ENCODE data around the gene MS4A10.
"Not testable (repeated sequence)": the region's sequence is repeated elsewhere in the genome, so short reads cannot be mapped to it uniquely, and the experiment has no call there.

The MS4A10 gene

DNA sequence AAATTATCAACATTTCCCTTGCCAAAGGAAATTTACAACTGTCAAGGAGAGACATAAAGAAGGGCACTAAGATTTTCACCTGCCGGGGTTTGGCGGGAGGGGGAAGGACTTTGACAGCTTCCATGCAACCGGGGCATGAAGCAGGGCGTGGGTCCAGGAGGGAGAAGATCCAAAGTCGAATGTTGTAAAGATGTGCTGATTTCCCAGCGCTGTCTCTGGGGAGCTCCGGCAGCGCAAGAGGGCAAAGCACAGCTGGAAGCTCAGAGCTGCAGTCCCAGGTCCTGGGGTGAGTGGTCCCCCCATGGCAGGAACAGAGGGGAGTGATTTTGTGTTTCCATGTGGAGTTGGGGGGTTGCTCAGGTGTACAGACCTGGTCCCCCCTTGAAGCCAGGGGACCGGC, at the start of gene MS4A10:
MS4A10 (plus strand) TSS at position 198 of the 400 bp plus-strand sequence. CDS start 5,003 bp downstream, outside the sequence.
- DNase-seq (ENCODE audit: low read depth), result no peak

DNA sequence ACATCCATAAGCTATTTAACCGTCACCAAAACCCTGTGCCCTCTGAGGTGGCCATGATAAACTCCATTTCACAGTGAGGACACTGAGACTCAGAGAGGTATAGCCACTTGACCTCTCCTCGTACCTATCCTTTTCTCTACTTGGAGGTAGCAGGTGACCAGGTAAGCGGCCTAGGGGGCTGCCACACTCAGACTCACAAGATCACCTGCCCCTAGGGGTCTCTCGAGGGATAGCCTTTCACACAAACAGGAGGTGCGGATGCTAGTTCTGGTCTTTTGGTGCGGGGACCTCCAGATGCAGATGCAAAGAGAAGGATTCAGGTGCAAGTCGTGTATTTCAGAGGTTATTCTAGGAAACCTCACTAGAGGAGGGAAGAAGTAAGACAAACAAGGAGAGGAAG, 46.0 kb upstream of the MS4A10 start:
- DNase-seq (ENCODE audit: low read depth), result no peak

DNA sequence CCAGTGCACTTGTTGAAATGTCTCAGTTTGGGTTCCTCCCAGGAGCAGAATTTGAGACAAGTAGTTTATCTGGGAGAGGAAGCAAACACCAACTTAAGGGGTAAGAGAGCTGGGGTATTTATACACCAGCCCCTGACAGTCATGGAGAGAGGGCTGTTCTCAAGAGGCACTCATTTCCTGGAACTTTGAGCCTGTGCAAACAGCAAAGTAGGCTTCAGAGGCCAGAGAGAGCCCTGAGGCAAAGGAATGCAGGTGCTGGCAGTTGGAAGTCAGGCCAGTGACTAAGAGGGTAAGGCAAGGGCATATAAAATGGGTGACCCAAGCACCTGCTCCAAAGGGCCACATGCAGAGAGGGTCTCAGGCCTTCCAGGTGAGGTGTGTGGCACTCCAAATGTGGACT, 44.6 kb upstream of the MS4A10 start:
- DNase-seq (ENCODE audit: low read depth), result no peak

DNA sequence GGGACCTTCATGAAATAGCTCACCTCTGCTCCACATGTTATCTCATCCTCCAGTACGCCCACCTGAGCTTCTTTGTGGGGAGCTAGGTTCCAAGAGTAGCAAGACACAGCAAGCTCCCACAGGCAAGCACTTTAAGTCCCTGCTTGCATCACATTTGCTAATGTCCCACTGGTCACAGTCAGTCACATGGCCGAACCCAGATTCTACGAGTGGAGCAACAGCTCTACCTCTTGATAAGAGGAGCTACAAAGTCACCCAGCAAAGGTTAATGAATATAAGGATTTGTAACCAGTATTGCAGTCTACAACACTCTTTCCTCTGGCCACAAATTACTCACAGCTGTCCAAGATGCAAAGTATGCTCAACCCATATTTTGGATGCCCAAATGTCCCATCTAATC, 43.7 kb upstream of the MS4A10 start:
- DNase-seq (ENCODE audit: low read depth), result no peak

DNA sequence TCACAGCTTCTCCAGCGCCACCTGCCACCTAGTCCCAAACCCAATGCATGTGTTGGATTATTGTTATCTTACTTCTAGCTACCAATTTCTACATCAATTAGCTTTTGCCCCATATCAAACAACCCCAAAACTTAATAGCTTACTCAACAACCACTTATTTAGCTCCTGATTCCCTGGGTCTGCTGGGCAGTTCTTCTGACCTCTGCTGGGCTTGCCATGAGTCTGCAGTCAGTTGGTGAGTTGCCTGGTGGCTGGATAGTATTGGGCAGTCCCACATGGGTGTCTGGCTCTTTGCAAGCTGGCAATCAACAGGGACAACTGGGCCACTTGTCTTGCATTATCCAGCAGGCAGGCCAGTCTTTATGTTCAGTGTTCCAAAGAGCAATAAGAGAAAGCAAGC, 42.1 kb upstream of the MS4A10 start:
- no peak for DNase-seq (ENCODE audit: low read depth)

DNA sequence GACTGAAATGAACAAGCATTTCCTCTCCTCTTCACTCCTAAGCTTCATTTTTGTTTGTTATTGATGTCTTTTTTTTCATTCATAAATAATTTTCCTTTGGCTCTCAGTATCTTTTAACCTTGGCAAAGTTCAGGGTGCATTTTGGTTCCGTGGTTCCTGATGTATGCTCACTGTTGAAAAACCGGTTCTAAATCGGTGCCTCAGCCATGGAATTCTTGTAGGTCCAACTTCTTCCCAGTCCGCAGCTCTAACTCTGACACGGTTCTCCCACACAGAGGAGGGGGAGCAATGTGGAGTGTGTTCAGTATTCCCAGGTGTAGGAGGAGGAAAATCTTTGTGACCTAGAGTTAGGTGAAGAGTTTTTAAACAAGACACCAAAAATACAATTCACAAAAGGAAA, 41.0 kb upstream of the MS4A10 start:
- DNase-seq (ENCODE audit: low read depth), result no peak

DNA sequence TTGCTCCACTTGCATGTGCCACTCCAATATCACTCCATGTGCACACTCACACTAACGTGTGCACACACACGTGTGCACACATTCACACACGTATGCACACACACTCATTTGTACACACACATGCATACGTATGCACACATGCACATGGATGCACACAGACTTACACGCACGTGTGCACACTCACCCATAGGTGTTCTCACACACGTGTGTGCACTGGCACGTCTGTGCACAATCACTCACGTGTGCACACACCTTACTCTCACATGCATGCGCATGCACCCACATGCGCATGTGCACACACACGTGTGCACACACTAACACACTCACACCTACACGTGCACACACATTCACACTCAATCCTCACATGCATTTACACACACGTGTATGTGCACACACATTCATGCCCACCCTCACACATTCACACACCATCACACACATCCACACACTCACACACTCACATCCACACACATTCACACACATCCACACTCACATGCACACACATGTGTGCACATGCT, 37.7 kb upstream of the MS4A10 start:
- no peak for DNase-seq (ENCODE audit: low read depth)

DNA sequence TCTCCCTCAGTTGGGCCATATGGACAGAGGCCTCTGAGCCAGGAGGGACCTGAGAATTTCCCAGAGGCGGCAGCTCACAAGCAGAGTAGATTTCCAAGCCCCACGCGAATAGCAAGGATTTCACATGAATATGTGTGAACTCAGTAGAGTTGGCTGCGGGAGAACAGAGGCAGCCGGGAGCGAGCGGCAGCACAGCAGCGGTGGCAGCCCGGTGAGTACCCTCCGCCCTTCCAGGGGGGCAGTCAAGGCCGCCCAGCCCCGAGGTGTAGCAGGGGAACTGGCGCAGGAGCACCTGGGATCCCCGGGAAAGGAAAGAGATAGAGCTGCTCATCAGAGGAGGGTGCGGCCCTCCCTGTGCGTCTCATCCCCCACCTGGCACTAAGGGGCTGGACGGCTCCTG, 36.9 kb upstream of the MS4A10 start:
- no peak for DNase-seq (ENCODE audit: low read depth)

DNA sequence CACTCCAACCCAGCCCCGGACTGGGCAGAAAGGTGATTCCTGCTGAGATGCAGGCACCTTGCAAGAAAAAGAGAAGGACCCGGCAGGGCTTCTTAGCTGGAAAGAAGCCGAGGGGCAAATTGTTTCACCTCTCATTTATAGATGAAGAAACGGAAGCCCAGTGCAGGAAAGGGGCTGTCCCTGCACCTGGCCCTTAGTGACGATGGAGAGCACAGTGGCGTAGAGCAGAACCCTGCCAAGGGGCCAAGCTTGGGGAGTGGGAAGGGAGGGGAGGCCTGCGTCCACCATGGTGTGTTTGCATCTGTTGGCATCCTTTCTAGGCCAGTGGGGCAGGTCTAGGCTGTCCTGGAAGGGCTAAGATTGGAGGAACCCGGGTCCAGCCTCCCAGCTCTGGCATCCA, 36.3 kb upstream of the MS4A10 start:
- no peak for DNase-seq (ENCODE audit: low read depth)

DNA sequence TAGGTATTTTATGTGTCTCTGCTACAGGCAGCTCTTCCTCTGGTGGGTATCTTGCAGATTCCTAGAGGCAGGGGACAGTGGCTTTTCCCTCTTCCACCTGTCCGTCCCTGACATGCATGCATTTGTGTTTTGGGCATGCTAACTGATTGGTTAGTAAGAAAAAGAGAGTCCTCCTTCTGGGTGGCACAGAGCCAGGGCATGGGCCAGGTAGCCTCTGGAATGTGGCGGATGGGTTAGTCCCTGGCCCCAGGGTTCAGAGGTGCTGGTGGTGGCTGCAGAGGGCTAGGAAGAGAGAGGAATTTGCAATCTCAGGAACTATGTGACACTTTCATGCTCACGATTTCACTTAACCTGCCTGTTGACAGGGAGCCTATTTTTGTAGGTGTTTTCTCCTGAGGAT, 34.2 kb upstream of the MS4A10 start:
- DNase-seq (ENCODE audit: low read depth), result no peak

DNA sequence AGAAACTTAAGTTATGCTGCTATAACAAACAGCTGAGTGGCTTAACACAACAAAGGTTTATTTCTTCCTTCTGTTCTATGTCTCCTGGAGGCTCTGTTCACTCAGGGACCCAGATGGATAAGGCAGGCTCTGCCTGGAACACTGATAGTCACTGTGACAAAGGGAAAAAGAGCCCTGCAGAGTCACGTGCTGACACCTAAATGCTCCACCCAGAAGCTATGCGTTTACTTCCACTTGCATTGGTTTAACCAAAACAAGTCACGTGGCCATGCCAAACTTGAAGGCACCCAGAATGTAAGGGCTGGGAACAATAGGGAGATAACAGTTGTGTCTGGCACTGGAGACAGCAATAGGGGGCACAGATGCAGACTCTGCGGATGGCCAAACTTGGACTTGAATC, 31.8 kb upstream of the MS4A10 start:
- DNase-seq (ENCODE audit: low read depth), result no peak

DNA sequence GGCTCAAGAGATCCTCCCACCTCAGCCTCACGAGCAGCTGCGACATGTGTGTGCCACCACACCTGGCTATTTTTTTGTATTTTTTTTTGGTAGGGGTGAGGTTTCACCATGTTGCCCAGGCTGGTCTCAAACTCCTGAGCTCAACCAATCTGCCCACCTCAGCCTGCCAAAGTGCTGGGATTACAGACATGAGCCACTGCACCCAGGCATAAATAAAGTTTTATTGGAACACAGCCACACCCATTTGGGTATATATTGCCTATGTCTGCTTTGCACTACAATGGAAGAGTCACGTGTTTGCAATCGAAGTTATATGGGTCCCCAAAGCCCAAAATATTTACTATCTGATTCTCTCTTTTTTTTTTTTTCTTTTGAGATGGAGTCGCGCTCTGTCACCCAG, 30.2 kb upstream of the MS4A10 start:
- no peak for DNase-seq (ENCODE audit: low read depth)

DNA sequence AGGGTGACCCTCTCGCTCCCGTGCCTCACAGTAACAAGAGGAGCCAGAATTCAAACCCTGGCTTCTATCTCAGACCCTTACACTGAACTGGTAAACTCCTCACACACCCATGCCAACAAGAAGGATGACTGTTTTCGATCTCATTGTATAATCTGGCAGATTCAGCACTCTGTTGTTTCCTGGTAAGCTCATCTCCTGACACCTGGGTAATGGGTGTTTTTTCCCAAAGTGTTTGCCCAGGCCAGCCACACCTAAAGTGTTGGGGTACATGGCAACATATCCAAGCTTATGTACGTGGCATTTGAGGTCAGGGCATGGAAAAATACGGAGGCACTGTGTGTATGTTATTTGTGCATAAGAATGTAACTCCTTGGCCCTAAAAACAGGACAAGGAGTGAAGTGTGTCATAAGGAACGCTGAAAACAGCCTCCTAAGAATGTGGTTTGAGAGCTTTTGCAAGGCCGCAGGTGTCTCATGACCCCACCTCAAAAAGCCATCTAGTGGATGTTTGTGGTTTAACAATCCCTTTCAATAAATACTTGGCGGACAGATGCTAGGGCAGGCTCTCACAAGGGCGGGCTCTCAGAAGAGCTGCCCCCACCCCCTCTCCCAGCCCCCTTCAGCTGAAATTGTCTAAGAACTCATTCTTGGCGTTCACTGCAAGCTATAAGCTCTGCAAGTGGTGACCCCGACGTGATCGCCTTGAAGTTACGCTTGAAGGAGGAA, 28.7 kb upstream of the MS4A10 start, which contains the start of gene MS4A15:
MS4A15 (plus strand) TSS at position 561 of the 726 bp plus-strand sequence. CDS start 6,867 bp downstream, outside the sequence.
- DNase-seq (ENCODE audit: low read depth), result no peak

DNA sequence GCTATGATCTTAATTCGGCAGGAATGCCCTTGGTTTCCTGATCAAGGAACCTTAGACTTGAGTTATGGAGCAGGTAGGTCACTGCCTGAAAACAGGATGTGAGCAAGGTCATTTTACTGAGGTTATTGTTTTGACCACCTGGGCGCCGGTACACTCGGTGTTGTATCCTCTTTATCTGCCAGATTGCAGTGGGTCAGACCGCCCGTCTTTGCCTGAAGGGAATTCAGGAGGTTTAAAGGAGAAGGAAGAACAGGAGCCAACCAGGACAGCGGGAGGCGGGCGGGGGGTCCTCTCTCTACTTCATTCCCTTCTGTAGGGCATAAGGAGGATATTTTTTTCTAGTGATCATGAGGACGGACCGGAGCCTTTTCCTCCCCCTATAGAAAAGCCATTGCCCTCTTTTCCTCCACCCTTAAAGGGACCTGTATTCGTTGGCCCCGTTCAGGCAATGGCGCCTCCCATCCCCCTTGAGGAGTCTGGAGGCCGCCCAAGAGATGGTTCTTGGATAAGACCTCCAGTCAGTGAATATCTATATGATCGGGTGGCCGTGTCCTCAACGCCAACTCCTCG, 27.8 kb upstream of the MS4A10 start:
- DNase-seq (ENCODE audit: low read depth), result no peak

DNA sequence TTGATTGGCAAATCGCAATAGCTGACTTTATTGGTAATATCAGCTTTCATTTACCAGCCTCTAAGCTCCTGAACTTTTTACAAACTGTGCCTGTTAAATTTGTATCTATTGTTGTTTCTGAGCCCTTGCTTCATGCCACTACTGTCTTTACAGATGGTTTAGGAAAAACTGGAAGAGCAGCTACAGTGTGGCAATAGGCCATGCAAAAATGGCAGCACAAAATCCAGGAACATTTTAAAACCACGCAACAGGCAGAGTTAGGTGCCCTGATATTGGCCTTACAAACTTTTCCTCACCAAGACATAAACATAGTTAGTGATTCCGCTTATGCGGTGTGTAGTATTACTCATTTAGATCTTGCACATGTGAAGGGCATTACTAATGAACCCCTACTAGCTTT, 26.5 kb upstream of the MS4A10 start:
- DNase-seq (ENCODE audit: low read depth), result not testable (repeated sequence)

DNA sequence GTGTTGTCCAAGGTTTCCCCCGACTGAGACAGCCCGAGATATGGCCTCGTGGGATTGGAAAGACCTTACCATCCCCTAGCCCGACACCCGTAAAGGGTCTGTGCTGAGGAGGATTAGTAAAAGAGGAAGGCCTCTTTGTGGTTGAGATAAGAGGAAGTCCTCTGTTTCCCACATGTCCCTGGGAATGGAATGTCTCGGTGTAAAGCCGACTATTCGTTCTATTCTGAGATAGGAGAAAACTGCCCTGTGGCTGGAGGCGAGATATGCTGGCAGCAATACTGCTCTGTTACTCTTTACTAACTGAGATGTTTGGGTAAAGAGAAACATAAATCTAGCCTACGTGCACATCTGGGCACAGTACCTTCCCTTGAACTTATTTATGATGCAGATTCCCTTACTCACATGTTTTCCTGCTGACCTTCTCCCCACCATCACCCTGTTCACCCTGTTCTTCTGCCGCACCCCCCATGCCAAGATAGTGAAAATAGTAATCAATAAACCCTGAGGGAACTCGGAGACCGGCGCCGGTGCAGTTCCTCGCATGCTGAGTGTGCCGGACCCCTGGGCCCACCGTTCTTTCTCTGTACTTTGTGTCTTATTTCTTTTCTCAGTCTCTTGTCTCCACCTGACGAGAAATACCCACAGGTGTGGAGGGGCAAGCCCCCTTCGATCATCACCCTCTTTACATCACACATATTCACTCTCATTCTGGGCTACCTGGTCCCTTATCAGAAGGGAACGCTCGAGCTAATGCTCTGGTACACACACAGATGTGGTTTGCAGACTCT, 25.5 kb upstream of the MS4A10 start:
- not testable (repeated sequence) for DNase-seq (ENCODE audit: low read depth)

DNA sequence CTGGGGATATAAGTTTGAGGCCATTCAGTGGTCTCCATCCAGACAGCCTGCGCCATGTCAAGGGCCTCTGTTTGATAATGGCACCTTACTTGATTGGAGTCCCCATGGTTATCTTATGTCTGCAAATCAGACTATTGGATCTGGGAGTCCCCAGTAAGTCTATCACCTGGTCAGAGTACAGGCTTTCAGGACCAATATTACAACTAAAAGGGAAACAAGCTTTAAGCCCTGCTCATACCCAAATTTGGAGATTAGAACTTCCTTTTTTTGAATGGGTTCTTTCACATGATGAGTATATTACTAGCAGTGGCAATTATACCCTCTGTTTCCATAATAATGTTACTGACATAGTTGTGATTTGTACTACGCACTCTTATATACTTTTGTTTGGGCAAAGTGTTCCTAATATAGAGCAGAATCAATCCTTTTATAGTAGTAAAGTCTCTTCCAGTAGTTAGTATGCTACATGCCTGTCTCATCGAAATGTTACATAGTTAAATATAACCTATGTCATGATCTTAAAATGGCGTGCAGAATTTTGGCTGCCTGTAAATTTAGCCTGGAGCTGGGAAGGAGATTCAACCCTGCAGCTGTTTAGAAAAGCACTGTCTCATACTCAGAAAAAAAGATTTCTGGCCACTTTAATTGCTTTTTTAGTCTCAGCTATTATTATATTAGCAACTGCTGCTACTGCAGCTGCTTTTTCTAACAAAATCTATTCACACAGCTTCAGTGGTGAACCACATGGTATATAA, 23.5 kb upstream of the MS4A10 start:
- no peak for DNase-seq (ENCODE audit: low read depth)

DNA sequence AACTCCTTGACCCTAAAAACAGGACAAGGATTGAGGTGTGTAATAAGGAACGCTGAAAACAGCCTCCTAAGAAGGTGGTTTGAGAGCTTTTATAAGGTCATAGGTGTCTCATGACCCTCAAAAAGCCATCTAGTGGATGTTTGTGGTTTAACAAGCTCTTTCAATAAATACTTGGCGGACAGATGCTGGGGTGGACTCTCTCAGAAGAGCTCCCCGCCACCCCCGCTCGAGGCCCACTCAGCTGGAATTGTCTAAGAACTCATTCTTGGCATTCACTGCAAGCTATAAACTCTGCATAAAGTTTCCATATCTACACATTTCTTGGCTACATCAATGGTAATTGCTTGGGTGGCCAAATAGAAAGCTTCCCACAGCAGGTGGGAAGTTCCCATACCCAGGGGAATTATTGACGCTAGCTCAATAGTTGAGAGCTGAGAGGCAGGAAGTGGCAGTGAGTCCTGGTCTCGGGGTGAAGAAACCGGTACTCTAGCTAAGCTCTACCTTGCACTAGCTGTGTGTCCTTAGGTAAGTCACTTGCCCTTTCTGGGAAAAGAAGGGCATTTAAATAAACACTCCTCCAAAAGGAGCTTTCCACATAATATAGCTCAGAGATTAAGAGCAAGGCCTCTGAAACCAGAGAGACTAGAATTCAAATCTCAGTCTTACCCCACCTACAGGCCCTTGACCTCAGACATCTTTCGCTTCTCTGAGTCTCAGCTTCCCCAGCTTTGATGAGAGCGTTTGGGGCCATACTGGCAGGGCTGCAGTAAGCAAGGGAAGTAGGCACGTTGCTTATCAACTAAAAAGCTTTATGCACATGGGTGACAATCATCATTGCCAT, 22.1 kb upstream of the MS4A10 start:
- DNase-seq (ENCODE audit: low read depth), result no peak

DNA sequence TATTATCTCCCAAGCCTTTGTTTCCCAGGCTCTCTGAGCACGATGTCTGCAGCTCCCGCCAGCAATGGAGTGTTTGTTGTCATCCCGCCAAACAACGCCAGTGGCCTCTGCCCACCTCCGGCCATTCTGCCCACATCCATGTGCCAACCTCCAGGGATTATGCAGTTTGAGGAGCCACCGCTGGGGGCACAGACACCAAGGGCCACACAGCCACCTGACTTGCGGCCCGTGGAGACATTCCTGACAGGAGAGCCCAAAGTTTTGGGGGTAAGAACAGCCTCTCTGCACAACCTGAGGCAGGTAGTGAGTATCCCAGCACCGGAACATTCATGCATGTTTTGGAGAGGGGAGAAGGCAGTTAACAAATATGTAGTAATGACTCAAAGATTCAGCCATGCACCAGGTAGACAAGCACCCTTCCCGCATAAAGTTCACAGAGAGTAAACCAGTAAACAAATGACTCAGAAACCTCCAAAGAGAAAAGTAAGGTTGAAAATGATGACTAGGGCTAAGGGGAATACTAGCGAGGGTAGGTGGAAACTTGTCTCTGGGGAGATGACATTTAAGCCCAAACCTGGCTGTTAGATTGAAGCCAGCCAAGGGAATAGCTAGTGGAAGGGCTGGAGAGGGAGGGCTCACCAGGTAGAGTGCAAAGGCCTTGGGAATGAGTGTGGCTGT, 21.3 kb upstream of the MS4A10 start:
- DNase-seq (ENCODE audit: low read depth), result no peak

DNA sequence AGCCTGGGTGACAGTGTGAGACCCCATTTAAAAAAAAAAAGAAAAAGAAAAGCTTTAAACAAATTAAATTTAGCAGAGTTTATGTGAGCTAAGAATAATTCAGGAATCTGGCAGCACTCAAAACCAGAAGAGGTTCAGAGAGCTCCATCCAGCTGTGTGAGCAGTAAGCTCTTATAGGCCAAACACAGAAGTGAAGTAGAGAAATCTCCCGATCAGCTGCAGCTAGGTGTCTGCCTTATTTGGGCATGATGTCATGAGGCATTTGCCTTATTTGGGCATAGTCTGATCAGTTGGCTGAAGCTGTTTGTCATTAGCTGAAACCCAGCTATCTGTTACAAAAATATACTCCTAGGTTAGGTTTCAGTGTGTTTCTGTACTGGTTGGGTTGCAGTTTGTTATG, 20.3 kb upstream of the MS4A10 start:
- DNase-seq (ENCODE audit: low read depth), result no peak

DNA sequence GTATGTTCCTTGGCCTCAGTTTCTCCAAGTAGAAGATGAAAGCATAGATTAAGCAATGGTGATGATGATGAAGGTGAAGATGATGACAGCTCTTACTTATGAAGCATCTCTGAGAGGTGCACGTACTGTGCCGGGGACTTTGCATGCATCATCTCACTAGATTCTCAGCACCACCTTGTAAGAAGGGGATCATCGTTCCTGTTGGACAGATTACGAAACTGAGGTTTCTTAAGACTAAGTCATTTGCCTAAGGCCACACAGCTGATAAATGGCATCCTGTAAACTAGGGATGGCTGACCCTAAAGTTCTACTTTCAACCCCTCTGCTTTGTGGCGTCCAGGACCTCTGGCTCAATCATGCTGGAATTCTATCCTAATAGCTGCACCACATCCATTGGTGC, 19.8 kb upstream of the MS4A10 start:
- no peak for DNase-seq (ENCODE audit: low read depth)
